NCI-H2107 treated with DMSO at 0.1 percent for 48 hours (cell line): Measurements from ENCODE around the gene BAX.

Source experiments
- DNase-seq: peaks from one replicate; lab custom pipeline; 2025; ENCODE audit not compliant: unreplicated experiment; lab: John Stamatoyannopoulos, UW

The BAX gene

GRCh38 chr19:49011194-49011593, 56.5 kb downstream of the BAX start:
- DNase-seq = no peak
